GM19239 (cell line): ENCODE measurements around the gene FKBP5.
"Not testable (repeated sequence)": the region's sequence is repeated elsewhere in the genome, so short reads cannot be mapped to it uniquely, and the experiment has no call there.

Source experiments
- DNase-seq: peaks from one replicate; pipeline ENCODE4 v3.0.0; 2011; ENCODE audit warnings: low spot score; ENCODE audit not compliant: insufficient read length
- FAIRE-seq: peaks from 2 replicates; lab custom pipeline; 2011; peaks lifted over from hg19 to GRCh38; lab: Jason Lieb, UNC

Gene FKBP5

GRCh38 chr6:35698430-35698829, 9.7 kb upstream of the FKBP5 start:
- FAIRE-seq = not testable (repeated sequence)

DNA sequence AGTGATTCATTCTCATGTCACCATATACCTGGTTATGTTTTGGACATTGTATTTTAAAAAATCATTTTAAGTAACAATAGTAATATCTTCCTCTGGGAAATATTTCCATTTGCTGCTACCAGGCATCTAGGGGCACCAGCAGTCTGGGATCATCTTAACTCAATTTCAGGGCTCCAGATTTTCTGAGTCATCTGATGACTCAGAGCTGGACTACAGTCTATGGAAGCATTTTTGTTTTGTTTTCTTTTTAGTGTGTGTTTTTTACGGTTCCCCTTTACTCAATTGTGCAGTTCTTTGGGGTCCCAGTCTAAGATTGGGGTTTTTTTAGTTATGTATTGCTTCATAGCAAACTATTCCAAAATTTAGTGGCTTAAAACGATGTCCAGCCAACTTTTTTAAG, 5.7 kb upstream of the FKBP5 start:
- DNase-seq = no peak
- FAIRE-seq = no peak

More at GRCh38 chr6:35698430-35698829, 9.7 kb upstream of the FKBP5 start:
- not testable (repeated sequence) for DNase-seq

DNA sequence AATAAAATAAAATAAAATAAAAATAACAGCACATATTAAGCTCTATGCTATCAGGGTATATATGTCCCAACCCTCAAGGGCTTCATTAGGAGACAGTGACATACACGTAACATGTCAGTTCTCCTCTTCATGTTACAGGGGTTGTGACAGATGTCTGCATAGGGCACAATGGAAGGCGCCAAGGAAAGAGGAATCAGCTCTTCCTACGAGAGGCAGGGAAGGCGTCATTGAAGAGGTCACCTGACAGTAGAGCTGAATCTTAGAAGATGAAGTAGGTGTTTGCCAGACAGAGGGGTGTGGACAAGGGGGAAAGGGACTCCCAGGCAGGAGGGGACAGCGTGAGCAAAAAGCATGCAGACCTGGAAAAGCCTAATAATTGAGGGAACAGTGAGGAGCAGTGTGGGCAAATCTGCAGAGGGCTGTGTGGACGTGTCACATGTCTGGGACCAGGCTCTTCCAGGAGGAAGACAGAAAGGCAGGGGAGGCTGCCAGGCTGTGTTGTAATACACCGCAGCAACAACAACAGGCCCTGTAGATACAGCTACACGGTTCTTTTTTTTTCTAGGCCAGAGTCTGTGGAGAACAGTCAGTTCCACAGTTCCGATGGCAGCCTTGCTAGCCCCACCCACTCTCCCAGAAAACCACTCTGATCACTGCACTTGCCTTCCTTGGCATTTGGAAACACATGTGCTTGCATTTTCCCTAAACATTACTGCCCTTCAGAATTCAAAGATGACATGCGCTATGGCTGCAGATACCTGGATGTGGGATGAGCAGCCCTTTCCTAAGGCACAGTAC, 2.5 kb upstream of the FKBP5 start:
- no peak for FAIRE-seq
- DNase-seq = no peak

DNA sequence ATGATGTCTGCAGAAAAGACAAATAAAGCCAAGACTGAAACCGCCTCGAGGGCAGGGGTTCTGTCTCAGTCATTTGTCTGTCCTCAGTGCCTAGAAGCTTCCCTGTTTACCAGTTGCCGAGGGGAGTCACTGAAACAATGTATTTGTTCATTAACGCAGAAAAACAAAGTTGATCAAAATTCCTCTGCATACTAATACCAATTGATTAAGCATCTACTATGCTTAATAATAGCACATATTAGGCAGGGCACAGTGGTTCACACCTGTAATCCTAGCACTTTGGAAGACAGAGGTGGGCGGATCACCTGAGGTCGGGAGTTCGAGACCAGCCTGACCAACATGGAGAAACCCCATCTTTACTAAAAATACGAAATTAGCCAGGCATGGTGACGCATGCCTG, 1.8 kb upstream of the FKBP5 start:
- no peak for DNase-seq
- FAIRE-seq = no peak

DNA sequence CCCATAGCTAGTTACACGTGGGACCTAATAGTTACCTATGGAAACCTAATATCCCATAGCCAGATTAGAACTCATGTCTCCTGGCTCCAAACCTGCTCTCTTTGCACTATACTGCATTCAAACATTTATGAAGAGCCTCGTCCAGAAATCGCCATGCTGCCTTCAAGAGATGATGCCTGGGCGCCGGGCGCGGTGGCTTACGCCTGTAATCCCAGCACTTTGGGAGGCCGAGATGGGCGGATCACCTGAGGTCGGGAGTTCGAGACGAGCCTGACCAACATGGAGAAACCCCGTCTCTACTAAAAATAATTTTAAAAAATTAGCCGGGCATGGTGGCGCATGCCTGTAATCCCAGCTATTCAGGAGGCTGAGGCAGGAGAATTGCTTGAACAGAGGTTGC, 1.3 kb upstream of the FKBP5 start:
- FAIRE-seq, DNase-seq: not testable (repeated sequence)

DNA sequence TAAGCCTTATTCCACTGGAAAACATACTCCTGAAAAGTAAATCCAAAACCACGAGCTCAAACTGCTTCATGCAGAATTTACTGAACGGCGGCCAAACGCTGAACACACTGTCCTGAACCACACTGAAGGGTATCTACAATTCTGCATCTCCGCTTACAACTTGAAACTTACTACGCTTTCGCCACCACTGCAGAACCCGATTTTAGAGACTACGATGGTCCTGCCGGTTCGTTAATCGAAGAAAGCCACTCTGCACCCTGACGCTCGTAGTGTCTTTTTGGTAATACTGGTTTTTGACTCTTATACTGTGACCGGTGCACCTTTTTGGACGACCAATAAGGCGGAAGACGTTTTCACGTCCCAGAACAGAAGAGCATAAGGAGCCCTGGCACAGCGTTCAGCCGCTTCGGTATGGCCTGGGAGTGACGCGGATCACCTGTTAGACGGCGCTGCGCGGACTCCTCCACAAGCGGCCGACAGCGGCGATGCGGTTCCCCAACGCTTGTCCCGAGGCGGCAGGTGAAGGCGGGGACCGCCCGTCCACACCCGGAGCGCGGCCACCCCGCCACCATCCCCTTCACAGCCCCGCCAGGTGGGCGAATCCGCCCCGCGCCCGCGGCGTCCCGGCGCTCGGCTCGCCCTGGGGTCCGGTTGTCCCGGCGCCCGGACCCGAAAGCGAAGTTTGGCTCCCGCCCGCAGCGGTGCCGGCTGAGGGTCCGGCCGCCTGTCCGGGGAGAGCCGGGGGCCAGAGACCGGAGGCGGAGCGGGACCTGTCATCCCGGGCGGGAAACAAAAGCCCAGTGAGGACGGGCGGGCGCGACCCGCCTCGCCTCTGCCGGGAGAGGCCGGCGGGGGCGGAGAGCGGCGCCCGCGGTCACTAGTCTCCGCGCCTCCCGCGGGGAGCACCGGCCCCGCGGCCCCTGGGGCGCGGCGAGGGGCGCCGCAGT, 784 bp downstream of the FKBP5 start:
- peak; percentile 87 for FAIRE-seq
- DNase-seq = peak; percentile 40

DNA sequence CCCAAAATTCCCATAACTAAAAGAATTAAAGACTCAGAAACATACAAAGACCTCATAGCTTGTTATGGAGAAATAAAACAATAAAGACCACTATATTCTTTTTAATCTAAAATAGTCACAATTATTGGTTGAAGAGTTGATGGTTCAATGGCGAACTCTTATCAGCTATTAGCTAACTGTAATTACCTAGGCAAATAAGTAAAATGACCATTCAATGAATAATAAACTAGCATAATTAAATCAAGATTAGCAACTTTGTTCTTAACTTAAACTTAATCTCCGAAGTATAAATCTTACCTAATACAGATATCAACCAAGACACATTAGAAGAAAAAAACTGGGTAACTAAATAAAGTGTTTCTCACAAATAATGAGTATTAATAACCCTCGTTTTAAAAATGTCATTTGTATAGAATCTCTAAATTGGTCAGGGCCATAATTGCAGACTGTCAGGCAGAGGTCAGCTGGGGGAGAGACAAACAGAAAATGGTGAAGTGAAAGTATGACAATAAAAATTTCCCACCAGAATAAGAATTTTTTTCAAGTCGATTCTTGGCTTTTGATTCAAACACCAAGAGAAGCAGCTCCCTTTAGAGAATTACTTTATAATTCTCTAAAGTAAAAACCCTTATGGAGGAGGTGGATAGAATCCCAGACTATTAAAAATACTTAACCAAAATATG, 1.7 kb downstream of the FKBP5 start:
- no peak for DNase-seq

GRCh38 chr6:35686436-35686835, 2.3 kb downstream of the FKBP5 start:
- FAIRE-seq (no peak), DNase-seq (no peak)

More for the DNA sequence above, 1.7 kb downstream of the FKBP5 start:
- no peak for FAIRE-seq

DNA sequence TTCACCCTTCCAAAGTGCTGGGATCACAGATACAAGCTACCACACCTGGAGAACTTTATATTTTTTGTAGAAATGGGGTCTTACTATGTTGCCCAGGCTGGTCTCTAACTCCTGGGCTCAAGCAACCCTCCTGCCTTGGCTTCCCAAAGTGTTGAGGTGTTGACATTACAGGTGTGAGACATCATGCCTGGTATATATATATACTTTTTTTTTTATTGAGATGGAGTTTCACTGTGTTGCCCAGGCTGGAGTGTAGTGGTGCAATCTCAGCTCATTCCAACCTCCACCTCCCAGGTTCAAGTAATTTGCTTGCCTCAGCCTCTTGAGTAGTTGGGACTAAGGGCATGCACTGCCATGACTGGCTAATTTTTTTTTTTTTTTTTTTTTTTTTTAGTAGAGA, 5.4 kb downstream of the FKBP5 start:
- DNase-seq (no peak), FAIRE-seq (no peak)

DNA sequence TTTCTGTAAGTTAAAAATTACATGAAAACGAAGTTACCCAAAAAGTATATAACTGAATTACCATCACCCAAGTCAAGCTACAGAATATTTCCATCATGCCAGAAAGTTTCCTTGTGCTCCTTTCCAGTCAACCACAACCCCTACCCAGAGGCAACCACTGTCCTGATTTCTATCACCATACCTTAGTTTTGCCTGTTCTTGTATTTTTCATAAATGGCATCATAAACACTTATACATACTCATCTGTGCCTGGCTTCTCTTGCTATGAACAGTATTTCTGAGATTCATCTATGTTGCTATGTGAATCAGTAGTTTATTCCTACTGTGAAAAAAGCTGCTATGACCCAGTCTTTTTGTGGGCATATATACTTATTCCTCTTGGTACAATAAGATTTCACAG, 7.4 kb downstream of the FKBP5 start:
- no peak for FAIRE-seq

DNA sequence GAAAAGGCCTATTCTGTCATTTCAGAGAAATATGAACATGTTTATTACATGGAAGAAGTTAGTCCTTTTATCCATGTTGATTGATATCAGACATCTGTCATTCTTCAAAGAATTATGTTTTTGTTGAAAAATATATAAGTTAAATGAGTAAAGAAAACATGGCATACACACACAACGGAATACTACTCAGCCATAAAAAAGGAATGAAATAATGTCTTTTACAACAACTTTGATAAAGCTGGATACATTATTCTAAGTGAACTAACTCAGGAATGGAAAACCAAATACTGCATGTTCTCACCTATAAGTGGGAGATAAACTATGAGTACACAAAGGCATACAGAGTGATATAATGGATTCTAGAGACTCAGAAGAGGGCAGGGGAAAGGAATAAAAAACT, 9.3 kb downstream of the FKBP5 start:
- DNase-seq = no peak
- FAIRE-seq = no peak

More for the DNA sequence above, 7.4 kb downstream of the FKBP5 start:
- DNase-seq = no peak

GRCh38 chr6:35678814-35679213, 9.9 kb downstream of the FKBP5 start:
- no peak for FAIRE-seq
- DNase-seq = no peak

DNA sequence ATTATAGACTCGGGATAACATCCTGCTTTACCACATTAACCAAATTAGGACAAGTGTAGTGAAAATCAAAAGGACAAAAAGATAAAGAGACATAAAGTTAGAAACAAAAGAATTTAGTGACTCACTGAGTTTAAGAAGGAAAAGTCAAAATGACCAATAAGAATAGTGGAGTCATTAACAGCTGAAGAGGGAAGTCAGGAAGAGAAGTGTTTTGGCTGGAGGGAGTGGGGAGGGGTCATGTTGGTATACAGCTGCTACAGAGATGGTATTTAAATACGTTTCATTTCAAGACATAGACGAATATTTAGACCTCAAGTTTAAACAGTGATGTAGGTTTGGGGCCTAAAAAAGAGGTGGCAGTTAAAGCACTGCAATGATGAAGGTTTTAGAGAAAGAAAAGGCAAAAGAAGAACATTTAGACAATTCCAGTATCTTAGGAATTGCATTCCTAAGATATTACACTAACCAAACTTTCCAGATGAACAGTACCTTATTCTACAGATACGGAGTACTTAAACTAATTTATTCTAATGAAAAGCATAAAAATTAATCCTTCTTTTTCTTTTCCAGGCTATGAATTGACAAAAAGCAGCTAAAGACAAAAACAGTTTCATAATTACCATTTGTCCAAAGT, 10.6 kb downstream of the FKBP5 start:
- FAIRE-seq (no peak), DNase-seq (no peak)

- FAIRE-seq (no peak), DNase-seq (no peak)
These were observed 11.3 kb downstream of the FKBP5 start for GRCh38 chr6:35677456-35677855.

- FAIRE-seq (no peak), DNase-seq (no peak)
These were observed 12.8 kb downstream of the FKBP5 start for GRCh38 chr6:35675871-35676459.

DNA sequence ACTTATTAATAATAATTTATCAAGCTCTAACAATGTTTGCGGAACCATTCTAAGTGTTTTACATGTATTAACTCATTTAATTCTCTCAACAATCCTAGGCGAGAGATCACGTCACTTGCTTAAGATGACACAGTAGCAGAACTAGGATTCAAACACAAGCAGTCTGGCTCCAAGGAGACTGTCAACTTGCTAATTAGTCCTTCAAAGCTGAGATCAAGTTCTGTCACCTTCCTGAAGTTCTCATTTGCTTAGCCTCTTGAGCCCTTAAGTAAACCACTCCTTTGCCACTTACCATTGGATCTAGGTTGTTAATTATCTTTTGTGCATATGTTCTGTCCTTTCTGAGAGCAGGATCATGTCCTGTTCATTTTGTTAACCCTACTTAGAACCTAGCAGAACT, 14.1 kb downstream of the FKBP5 start:
- no peak for FAIRE-seq
- DNase-seq = no peak

- no peak for DNase-seq
- FAIRE-seq = no peak
These were observed 15.0 kb downstream of the FKBP5 start for GRCh38 chr6:35673755-35674154.

- not testable (repeated sequence) for FAIRE-seq, DNase-seq
These were observed 15.4 kb downstream of the FKBP5 start for GRCh38 chr6:35673284-35673666.

DNA sequence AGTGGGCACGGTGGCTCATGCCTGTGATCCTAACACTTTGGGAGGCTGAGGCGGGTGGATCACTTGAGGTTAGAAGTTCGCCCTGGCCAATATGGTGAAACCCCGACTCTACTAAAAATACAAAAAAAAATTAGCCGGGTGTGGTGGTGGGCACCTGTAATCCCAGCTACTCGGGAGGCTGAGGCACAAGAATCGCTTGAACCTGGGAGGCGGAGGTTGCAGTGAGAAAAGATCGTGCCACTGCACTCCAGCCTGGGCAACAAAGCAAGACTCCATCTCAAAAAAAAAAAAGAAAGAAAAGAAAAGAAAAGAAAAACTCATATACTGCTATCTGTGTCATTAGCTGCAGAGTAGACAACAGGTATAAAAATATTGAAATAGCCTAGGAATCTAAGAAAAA, 18.3 kb downstream of the FKBP5 start:
- peak; percentile 26 for FAIRE-seq

More for the DNA sequence above, 18.3 kb downstream of the FKBP5 start:
- DNase-seq = not testable (repeated sequence)
